Common myeloid progenitor, CD34-positive (primary cell): Measurements from ENCODE around the gene STPG3.

ENCODE experiments used
- CTCF ChIA-PET: fragments of 350-600 bp; sonication (Branson Sonifier 250); formaldehyde crosslinking; loops from one replicate; lab custom pipeline; 2021; ENCODE audit warnings: antibody characterized with exemption; lab: Charles Lee
- POLR2A ChIA-PET: fragments of 350-600 bp; sonication (Branson Sonifier 250); formaldehyde crosslinking; loops from one replicate; lab custom pipeline; 2021; ENCODE audit warnings: antibody characterized with exemption; lab: Charles Lee
- DNase-seq, 3 donors: peaks; one replicate each; pipeline versions ENCODE4 v3.0.0 to v3.0.0-alpha.2; 2013
- H3K27ac ChIP-seq, 2 experiments: 1 replicate in 1 of 2; 2 replicates in 1 of 2; pipeline ENCODE4 v1.7.0; 2013; ENCODE audit warnings: inconsistent platforms in 2 of 2, low read length in 2 of 2, mild to moderate bottlenecking in 2 of 2, low read depth in 1 of 2, moderate library complexity in 1 of 2; ENCODE audit not compliant: severe bottlenecking in 2 of 2, insufficient read depth in 1 of 2, poor library complexity in 1 of 2
- H3K27me3 ChIP-seq, 5 experiments: replicated peaks in 2 of 5; 1 replicate in 3 of 5; 2 replicates in 2 of 5; pipeline versions ENCODE4 v1.6.1 to v1.7.0; 2013; ENCODE audit warnings: low read length in 4 of 5, mild to moderate bottlenecking in 2 of 5, moderate library complexity in 2 of 5, inconsistent platforms in 1 of 5; ENCODE audit not compliant: insufficient read depth in 5 of 5, control insufficient read depth in 4 of 5
- H3K36me3 ChIP-seq, 4 experiments: 1 replicate in 2 of 4; 2 replicates in 2 of 4; pipeline versions ENCODE4 v1.6.1 to v1.7.0; 2013; ENCODE audit warnings: low read length in 3 of 4, control low read depth in 1 of 4, mild to moderate bottlenecking in 1 of 4; ENCODE audit not compliant: control insufficient read depth in 4 of 4, insufficient read depth in 4 of 4
- H3K4me1 ChIP-seq, 4 experiments: 1 replicate in 3 of 4; 2 replicates in 1 of 4; pipeline versions ENCODE4 v1.6.1 to v1.7.1; 2013; ENCODE audit warnings: low read length in 3 of 4, mild to moderate bottlenecking in 3 of 4, control low read depth in 1 of 4, inconsistent platforms in 1 of 4, moderate library complexity in 1 of 4; ENCODE audit not compliant: control insufficient read depth in 4 of 4, insufficient read depth in 4 of 4; ENCODE audit errors: control extremely low read depth in 1 of 4
- H3K4me3 ChIP-seq, 7 experiments: 1 replicate in 4 of 7; 2 replicates in 3 of 7; pipeline versions ENCODE4 v1.5.1 to v1.7.0; 2013; ENCODE audit warnings: mild to moderate bottlenecking in 7 of 7, low read length in 6 of 7, moderate library complexity in 6 of 7, inconsistent platforms in 2 of 7, low read depth in 2 of 7, control low read depth in 1 of 7; ENCODE audit not compliant: insufficient read depth in 4 of 7, control insufficient read depth in 1 of 7; ENCODE audit errors: extremely low read depth in 1 of 7
- H3K9me3 ChIP-seq, 5 experiments: 1 replicate in 4 of 5; 2 replicates in 1 of 5; pipeline versions ENCODE4 v1.6.1 to v1.7.1; 2013; ENCODE audit warnings: low read length in 4 of 5, mild to moderate bottlenecking in 2 of 5, inconsistent platforms in 1 of 5, low read depth in 1 of 5, moderate library complexity in 1 of 5; ENCODE audit not compliant: control insufficient read depth in 4 of 5, insufficient read depth in 2 of 5; ENCODE audit errors: control extremely low read depth in 1 of 5
- WGBS: methylation state at CpG from one replicate; pipeline ENCODE4 v1.1.5; 2013; ENCODE audit not compliant: insufficient coverage; 5-methylcytosine and 5-hydroxymethylcytosine counted together

The STPG3 gene

GRCh38 chr9:137226338-137227053 lies 24.6 kb upstream of the STPG3 start:
- Histone ChIP-seq H3K4me1 (peaks cover 2 to 30% (median 25%) of the 10 kb centered on the region in 4 experiments), H3K27me3 (peaks cover 0 to 35% (median 0%) of the 10 kb centered on the region in 5 experiments), H3K4me3 (no peak overlapping the region), H3K27ac (no peak overlapping the region), H3K36me3 (no peaks in the 10 kb centered on the region), H3K9me3 (no peaks in the 10 kb centered on the region)
- WGBS = 79% methylated on average over 17 of the region's 18 CpGs
- CTCF ChIA-PET = interaction anchor here (0.8 to 6.3 kb wide), 15 partner anchors 10 to 174 kb away, joined by 3 to 46 read pairs (median 5); partner anchors contain the start of genes ANAPC2, NDOR1, SSNA1 and TMEM203
- DNase-seq = no peak
- POLR2A ChIA-PET = no interaction called here

GRCh38 chr9:137227054-137227852 lies 23.8 kb upstream of the STPG3 start, which contains the start of gene RNF224:
RNF224 (plus strand) TSS chr9:137227502; CDS start chr9:137228336, 834 bp downstream.
- DNase-seq = peak; percentile 77 to 88 (median 83)
- whole genome bisulfite sequencing = 38% methylated on average over 21 of the region's 25 CpGs
- H3K27ac ChIP-seq = no peak within 1 kb of the TSS
- H3K4me3 ChIP-seq = no peak within 1 kb of the TSS
- H3K4me1 ChIP-seq = peaks cover 2 to 25% (median 22%) of the 10 kb centered on the region in 4 experiments
- ChIA-PET CTCF (interaction anchor here (0.7 to 6.3 kb wide), 26 partner anchors 9 to 174 kb away, joined by 3 to 46 read pairs (median 4); partner anchors contain the start of genes ANAPC2, NDOR1, SSNA1 and TMEM203), POLR2A (interaction anchor here (0.6 to 1.0 kb wide), 2 partner anchors 9 to 12 kb away, joined by 3 to 5 read pairs; no protein-coding TSS in a partner anchor)
- peaks cover 0 to 35% (median 0%) of the 10 kb centered on the region in 5 experiments for H3K27me3 ChIP-seq
- H3K36me3 ChIP-seq = no peaks in the 10 kb centered on the region
- H3K9me3 ChIP-seq = no peaks in the 10 kb centered on the region

- ChIA-PET CTCF (interaction anchor here (0.7 to 6.3 kb wide), 18 partner anchors 9 to 159 kb away, joined by 3 to 46 read pairs (median 4); partner anchors contain the start of genes ANAPC2, NDOR1, SSNA1 and TMEM203), POLR2A (interaction anchor here (1.0 kb wide), 1 partner anchor 8 kb away, joined by 5 read pairs; no protein-coding TSS in a partner anchor)
- peaks cover 0 to 35% (median 0%) of the 10 kb centered on the region in 5 experiments for H3K27me3 ChIP-seq
- H3K4me3 ChIP-seq = no peak overlapping the region
- no peaks in the 10 kb centered on the region for H3K9me3 ChIP-seq
- peaks cover 2 to 18% (median 15%) of the 10 kb centered on the region in 4 experiments for H3K4me1 ChIP-seq
- no peak for DNase-seq
- H3K27ac ChIP-seq = no peak overlapping the region
- WGBS = 47% methylated on average over 10 of the region's 18 CpGs
- H3K36me3 ChIP-seq = no peaks in the 10 kb centered on the region
These were observed 23.1 kb upstream of the STPG3 start for GRCh38 chr9:137227853-137228505.

DNA sequence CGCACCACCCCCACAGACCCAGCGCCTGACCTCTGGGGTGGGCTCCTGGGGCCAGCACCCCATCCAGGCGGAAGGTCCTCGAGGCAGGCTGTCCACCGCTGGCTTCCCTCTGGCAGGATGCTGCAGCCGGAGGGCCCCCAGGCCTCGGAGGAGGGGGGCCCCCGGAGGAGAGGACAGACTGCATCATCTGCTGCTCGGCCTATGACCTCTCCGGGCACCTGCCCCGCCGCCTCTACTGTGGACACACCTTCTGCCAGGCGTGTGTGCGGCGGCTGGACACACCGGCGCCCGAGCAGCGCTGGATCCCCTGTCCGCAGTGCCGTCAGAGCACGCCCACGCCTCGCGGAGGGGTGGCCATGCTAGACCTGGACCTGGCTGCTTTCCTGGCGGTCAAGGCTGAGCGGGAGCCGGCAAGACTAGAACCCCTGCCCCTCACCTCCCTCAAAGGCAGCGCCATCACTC lies 22.5 kb upstream of the STPG3 start:
- ChIA-PET CTCF (interaction anchor here (1.2 to 6.3 kb wide), 7 partner anchors 24 to 110 kb away, joined by 3 to 46 read pairs (median 9); partner anchors contain the start of genes ANAPC2, NDOR1, SSNA1 and TMEM203), POLR2A (no interaction called here)
- peaks cover 0 to 35% (median 0%) of the 10 kb centered on the region in 5 experiments for H3K27me3 ChIP-seq

DNA sequence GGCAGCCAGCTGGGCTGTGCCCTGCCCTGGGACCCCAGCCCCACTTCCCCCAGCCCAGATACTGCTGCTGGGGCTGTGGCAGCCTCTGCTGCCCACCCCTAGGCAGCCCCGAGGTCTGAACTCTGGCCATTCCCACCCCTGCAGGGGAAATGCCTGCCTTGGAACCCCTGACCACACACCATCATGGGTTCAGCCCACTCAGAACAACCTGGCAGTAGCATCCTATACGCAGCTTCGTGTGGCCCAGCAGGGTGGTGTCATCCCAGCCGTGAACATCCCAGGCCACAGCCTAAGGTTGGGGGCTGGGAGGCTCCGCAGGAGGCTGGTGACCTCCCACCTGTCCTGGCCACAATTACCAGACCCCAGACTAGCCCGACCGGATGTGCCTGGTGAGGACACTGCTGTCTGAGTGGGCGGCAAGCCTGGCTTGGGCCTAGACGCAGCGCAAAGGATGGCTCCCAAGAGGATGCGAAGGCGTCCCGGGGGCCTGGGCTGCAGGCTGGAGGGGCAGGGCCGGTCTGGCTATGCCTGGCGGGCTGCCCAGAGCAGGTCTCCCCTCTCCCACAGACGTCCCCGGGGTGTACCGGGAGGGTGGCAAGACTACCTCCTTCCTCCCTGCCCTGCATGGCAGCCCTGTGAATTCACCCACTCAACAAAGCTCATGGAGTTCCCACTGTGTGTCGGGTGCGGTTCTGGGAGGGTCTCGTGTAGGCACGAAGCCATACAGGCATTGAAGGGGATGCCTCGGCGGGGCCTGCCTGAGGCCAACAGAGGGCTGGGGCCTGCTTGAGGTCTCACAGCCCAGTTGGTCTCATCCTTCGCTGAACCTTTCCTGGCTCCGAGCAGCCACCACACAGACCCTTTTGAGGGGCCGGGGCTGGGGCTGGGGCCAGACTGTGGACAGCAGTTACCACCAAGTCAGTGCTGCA lies 21.9 kb upstream of the STPG3 start:
- H3K27me3 ChIP-seq = peaks cover 0 to 38% (median 0%) of the 10 kb centered on the region in 5 experiments
- POLR2A ChIA-PET = interaction anchor here (0.6 to 0.9 kb wide), 3 partner anchors 67 to 117 kb away, joined by 3 to 4 read pairs (median 3); no protein-coding TSS in a partner anchor
- H3K4me1 ChIP-seq = peaks cover 0 to 11% (median 8%) of the 10 kb centered on the region in 4 experiments
- WGBS = 74% methylated on average over 22 of the region's 27 CpGs
- H3K9me3 ChIP-seq = no peaks in the 10 kb centered on the region
- no peak overlapping the region for H3K4me3 ChIP-seq
- H3K36me3 ChIP-seq = no peaks in the 10 kb centered on the region
- H3K27ac ChIP-seq = no peak overlapping the region
- CTCF ChIA-PET = interaction anchor here (0.5 to 1.9 kb wide), 4 partner anchors 21 to 111 kb away, joined by 3 to 9 read pairs (median 3); partner anchors contain the start of genes ANAPC2 and SSNA1
- no peak for DNase-seq

More for the DNA sequence above, 22.5 kb upstream of the STPG3 start:
- Histone ChIP-seq H3K4me1 (peaks cover 2 to 16% (median 13%) of the 10 kb centered on the region in 4 experiments), H3K36me3 (no peaks in the 10 kb centered on the region), H3K4me3 (no peak overlapping the region), H3K27ac (no peak overlapping the region), H3K9me3 (no peaks in the 10 kb centered on the region)
- WGBS = 82% methylated on average over 24 of the region's 29 CpGs
- no peak for DNase-seq
